Measurements from ENCODE around the gene NFIB. TPM values are rescaled to one million over a fixed set of nuclear protein-coding genes. Genes with fewer than 3 reads are reported as not detected.

Gene NFIB
- total RNA-seq, 1 experiment from 2014 or later = 0.61 TPM

- H3K4me1 Mint-ChIP-seq (ENCODE audit: low read depth, unreplicated experiment) = no peaks in the 10 kb centered on the region
- BruUV-seq (replicated peaks) = no TSS peak
- no peaks in the 10 kb centered on the region for H3K9me3 Mint-ChIP-seq (ENCODE audit: unreplicated experiment)
- H3K27me3 ChIP-seq (replicated peaks; ENCODE audit: control insufficient read depth, insufficient read depth, low read length) = no peaks in the 10 kb centered on the region
- H3K4me1 ChIP-seq = no peaks in the 10 kb centered on the region
- no peaks in the 10 kb centered on the region for H3K9me3 ChIP-seq
- H3K4me3 Mint-ChIP-seq (ENCODE audit: unreplicated experiment) = no peak overlapping the region
- DNase-seq = no peak
- no peak overlapping the region for H3K27ac Mint-ChIP-seq (ENCODE audit: unreplicated experiment)
- intact Hi-C loops (cut with micrococcal nuclease; ENCODE audit: unreplicated experiment) = no loop called here
- no peaks in the 10 kb centered on the region for H3K36me3 ChIP-seq (ENCODE audit: control insufficient read depth, insufficient read depth, low read length)
- CTCF ChIA-PET = interaction anchor here (0.7 kb wide), 1 partner anchor 24 kb away, joined by 3 read pairs; no protein-coding TSS in a partner anchor
- no peak overlapping the region for H3K4me3 ChIP-seq (ENCODE audit: low read depth, low read length)
- no peak for TF ChIP-seq CTCF (IDR thresholded peaks at IDR 0.05; ENCODE audit: insufficient read depth in 1 of 2, low read depth in 1 of 2, low read length in 1 of 2, severe bottlenecking in 1 of 2, unreplicated experiment in 1 of 2)
- peaks cover 7% of the 10 kb centered on the region for H3K27me3 Mint-ChIP-seq (ENCODE audit: insufficient read depth, unreplicated experiment)
- H3K36me3 Mint-ChIP-seq (ENCODE audit: insufficient read depth, unreplicated experiment) = no peaks in the 10 kb centered on the region
- POLR2A ChIA-PET = no interaction called here
Measured at GRCh38 chr9:14301583-14302021, 12.3 kb downstream of the NFIB start.

- Histone ChIP-seq H3K4me3 (ENCODE audit: low read depth, low read length) (no peak overlapping the region), H3K36me3 (ENCODE audit: control insufficient read depth, insufficient read depth, low read length) (no peaks in the 10 kb centered on the region), H3K27me3 (replicated peaks; ENCODE audit: control insufficient read depth, insufficient read depth, low read length) (no peaks in the 10 kb centered on the region), H3K9me3 (no peaks in the 10 kb centered on the region), H3K4me1 (no peaks in the 10 kb centered on the region)
- ChIA-PET POLR2A (no interaction called here), CTCF (interaction anchor here (0.7 kb wide), 1 partner anchor 23 kb away, joined by 3 read pairs; no protein-coding TSS in a partner anchor)
- BruUV-seq (replicated peaks) = no TSS peak
- H3K27me3 Mint-ChIP-seq (ENCODE audit: insufficient read depth, unreplicated experiment) = peaks cover 7% of the 10 kb centered on the region
- H3K27ac Mint-ChIP-seq (ENCODE audit: unreplicated experiment) = no peak overlapping the region
- no peak overlapping the region for H3K4me3 Mint-ChIP-seq (ENCODE audit: unreplicated experiment)
- no peak for TF ChIP-seq CTCF (IDR thresholded peaks at IDR 0.05; ENCODE audit: insufficient read depth in 1 of 2, low read depth in 1 of 2, low read length in 1 of 2, severe bottlenecking in 1 of 2, unreplicated experiment in 1 of 2)
- H3K36me3 Mint-ChIP-seq (ENCODE audit: insufficient read depth, unreplicated experiment) = no peaks in the 10 kb centered on the region
- H3K9me3 Mint-ChIP-seq (ENCODE audit: unreplicated experiment) = no peaks in the 10 kb centered on the region
- no peaks in the 10 kb centered on the region for H3K4me1 Mint-ChIP-seq (ENCODE audit: low read depth, unreplicated experiment)
- intact Hi-C loops (cut with micrococcal nuclease; ENCODE audit: unreplicated experiment) = no loop called here
- no peak for DNase-seq
Measured at GRCh38 chr9:14301006-14301405, 12.9 kb downstream of the NFIB start.

GRCh38 chr9:14300588-14300987, 13.4 kb downstream of the NFIB start:
- Mint-ChIP-seq H3K27ac (ENCODE audit: unreplicated experiment) (no peak overlapping the region), H3K4me3 (ENCODE audit: unreplicated experiment) (no peak overlapping the region), H3K9me3 (ENCODE audit: unreplicated experiment) (no peaks in the 10 kb centered on the region), H3K4me1 (ENCODE audit: low read depth, unreplicated experiment) (no peaks in the 10 kb centered on the region), H3K36me3 (ENCODE audit: insufficient read depth, unreplicated experiment) (no peaks in the 10 kb centered on the region), H3K27me3 (ENCODE audit: insufficient read depth, unreplicated experiment) (peaks cover 7% of the 10 kb centered on the region)
- H3K27me3 ChIP-seq (replicated peaks; ENCODE audit: control insufficient read depth, insufficient read depth, low read length) = no peaks in the 10 kb centered on the region
- no peak for DNase-seq
- no peaks in the 10 kb centered on the region for H3K4me1 ChIP-seq
- ChIA-PET POLR2A (no interaction called here), CTCF (no interaction called here)
- no TSS peak for BruUV-seq (replicated peaks)
- intact Hi-C loops (cut with micrococcal nuclease; ENCODE audit: unreplicated experiment) = no loop called here
- no peak for TF ChIP-seq CTCF (IDR thresholded peaks at IDR 0.05; ENCODE audit: insufficient read depth in 1 of 2, low read depth in 1 of 2, low read length in 1 of 2, severe bottlenecking in 1 of 2, unreplicated experiment in 1 of 2)
- no peak overlapping the region for H3K4me3 ChIP-seq (ENCODE audit: low read depth, low read length)
- no peaks in the 10 kb centered on the region for H3K9me3 ChIP-seq
- no peaks in the 10 kb centered on the region for H3K36me3 ChIP-seq (ENCODE audit: control insufficient read depth, insufficient read depth, low read length)
